ENCODE measurements around the gene ZNF497.

GRCh38 chr19:58366585-58367430 is 4.3 kb upstream of the ZNF497 start:
- TF ChIP-seq CTCF (IDR thresholded peaks at IDR 0.05; ENCODE audit: low read length) (no peak), EZH2 (optimal IDR thresholded peaks at IDR 0.05; ENCODE audit: low read depth, low read length) (no peak), EZH2phosphoT487 (IDR thresholded peaks at IDR 0.05; ENCODE audit: low read length) (no peak)

Measured in MM.1S (cell line).